Renal cortical epithelial cell (primary cell): ENCODE results near the gene PTTG1. TPM values are rescaled to one million over a fixed set of nuclear protein-coding genes. Genes with fewer than 3 reads are reported as not detected.

Experiments used
- DNase-seq: peaks from one replicate; pipeline ENCODE4 v3.0.0-alpha.2; 2011; ENCODE audit warnings: low read depth
- total RNA-seq: library from RNA; depleted of rRNA; stranded (reverse); fragments of >200 nt; gene quantifications from 2 replicates; pipeline ENCODE4 v1.2.3, GENCODE V29; 2014

Gene PTTG1
- total RNA-seq, 1 donor from 2014 or later: 19.9 TPM

DNA sequence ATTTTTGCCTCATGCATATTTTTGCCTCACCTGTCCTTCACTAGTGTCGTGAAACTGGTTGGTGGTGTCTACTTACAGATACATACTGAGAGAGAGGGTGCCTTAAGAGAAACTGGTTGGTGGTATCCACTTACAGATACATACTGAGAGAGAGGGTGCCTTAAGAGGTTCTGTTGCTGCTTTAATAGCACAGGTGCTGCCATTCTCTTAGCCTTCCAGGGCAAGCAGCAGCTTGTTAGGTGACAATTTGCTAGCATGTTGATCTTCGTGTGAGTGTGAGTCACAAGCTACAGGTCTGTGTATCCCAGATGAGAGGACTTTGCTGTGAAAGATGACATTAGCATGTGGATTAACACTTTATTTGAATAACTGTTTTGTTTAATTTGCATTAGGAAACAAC lies 1.4 kb downstream of the PTTG1 start:
- peak; percentile 48 for DNase-seq

DNA sequence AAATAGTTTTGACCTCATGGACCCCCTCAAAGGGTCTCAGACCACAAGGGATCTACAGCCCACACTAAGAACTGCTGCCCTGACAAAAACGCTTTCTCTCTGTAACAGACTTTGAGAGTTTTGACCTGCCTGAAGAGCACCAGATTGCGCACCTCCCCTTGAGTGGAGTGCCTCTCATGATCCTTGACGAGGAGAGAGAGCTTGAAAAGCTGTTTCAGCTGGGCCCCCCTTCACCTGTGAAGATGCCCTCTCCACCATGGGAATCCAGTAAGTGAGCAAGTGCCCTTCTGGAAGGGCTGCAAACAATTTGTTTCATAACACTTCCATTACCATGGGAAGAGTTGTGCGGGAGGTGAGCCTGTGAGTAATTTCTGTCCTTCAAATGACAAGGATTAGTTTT lies 6.0 kb downstream of the PTTG1 start:
- no peak for DNase-seq

DNA sequence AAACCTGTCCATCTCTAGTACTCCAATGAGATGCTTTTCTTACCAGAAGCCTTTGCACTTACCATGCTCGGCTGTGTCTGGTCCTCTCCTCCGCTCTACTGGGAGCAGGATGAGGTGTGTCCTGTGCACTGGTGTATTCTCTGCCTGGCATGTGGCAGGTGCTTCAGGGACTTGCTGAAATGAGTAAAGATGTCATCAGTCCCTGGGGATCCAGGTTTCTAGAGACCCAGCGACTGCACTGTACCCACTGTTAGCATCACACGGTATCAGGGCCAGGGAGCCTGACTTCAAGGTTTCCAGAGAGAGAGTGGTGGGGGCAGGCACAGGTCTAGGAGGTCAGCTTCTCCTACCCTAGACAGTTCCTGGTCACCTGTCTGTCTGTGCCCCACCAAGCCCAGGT lies 10.5 kb downstream of the PTTG1 start:
- DNase-seq: no peak

DNA sequence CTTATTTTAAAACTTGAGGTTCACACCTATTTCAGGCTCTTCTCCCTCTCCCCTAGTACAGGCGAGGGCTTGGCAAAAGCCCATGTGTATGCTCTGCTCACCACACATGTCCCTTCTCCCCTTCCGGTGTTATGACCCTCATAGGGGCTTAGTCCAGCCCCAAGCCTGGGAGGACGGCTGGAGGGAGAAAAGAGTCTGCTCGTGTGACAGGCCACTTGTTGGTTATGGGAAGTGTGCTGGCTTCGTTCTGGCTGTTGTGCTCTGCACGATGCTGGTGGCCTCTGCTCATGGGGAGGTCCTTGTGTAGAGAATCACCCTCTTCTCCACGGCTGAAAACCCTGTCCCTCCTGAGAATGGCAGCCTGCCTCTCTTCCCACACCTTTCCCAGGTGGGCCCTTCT lies 11.1 kb downstream of the PTTG1 start:
- no peak for DNase-seq

DNA sequence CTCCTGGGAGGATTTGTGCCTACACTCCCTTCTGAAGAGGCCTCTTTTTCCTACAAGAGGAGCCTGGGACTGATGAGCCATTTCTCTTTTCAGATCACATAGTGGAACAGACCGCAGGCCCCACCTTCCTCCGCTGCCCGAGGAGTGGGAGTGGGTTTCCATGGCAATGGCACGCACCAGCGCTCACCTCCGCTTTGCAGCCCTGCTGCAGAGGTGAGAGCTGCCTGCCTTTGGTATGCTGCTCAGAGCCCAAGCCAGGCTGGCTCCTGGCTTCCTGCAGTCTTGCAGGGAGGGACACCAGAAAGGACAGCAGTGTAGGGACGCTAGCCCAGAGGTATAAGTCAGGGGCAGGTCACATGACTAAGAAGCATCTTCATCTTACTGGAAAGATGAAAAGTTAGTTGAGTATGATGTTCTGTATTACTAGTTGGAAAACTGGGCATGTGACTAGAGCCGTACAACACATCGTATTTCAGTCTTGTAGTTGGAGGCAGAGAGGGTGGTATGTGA lies 12.4 kb downstream of the PTTG1 start:
- DNase-seq: peak; percentile 96

DNA sequence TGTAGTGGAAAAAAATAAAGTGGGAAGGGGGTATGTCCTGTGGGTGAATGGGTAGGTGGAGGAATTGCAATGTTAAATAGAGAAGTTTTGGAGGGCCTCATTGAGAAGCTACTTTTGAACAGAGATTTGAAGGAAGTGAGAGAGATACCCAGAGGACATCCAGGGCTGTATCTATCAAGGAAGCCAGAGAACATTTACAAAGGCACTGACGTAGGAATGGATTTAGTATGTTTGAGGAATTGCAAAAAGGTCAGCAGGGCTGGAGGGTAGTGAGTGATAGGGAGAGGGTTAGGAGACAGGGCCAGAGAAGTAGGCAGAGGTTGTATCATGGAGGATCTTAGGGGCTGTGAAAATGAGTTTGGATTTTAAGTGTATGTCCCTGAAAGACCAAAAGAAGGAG lies 13.9 kb downstream of the PTTG1 start:
- DNase-seq: no peak

DNA sequence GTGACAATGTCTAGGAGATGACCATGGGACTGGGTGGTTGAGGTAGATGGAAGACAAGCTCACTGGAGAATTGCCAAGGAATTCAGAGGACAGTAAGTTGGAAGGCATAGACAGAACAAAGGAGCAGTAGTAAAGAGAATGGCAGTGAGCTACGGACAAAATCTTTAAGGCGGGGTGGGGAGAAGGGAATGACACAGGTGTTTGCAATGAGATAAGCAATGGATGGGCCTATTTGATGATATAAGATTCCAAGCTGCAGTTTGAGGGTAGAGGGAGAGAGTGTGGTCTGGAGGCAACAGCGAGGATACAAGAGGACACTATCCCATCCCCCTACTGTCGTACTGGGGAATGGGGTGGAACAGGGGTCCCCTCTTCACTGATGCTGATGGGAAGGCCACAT lies 14.4 kb downstream of the PTTG1 start:
- DNase-seq: no peak

DNA sequence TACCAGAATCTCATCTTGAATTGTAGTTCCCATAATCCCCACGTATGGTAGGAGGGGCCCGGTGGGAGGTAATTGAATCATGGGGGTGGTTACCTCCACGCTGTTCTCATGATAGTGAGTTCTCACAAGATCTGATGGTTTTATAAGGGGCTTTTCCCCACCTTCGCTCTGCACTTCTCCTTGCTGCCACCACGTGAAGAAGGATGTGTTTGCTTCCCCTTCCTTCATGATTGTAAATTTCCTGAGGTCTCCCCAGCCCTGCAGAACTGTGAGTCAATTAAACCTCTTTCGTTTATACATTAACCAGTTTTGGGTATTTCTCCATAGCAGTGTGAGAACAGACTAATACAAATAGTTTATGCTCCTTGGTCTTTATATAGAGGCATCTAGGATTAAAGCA lies 15.0 kb downstream of the PTTG1 start:
- peak; percentile 84 for DNase-seq

DNA sequence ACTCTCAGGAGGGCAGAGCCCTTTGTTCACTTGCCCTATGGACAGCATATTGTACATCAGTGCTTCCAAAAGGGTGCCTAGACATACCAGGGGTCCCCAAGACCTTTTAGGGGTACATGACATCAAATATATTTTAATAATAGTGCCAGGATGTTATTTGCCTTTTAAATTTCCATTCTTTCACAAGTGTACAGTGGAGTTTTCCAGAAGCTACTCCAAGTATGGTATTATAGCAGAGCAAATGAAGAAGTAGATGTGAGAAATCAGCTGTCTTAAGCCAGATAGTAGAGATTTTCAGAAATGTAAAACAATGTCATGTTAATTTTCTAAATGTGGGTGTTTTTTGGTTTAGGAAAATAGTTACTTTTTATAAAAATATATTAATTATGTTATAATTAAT lies 15.6 kb downstream of the PTTG1 start:
- DNase-seq: no peak

DNA sequence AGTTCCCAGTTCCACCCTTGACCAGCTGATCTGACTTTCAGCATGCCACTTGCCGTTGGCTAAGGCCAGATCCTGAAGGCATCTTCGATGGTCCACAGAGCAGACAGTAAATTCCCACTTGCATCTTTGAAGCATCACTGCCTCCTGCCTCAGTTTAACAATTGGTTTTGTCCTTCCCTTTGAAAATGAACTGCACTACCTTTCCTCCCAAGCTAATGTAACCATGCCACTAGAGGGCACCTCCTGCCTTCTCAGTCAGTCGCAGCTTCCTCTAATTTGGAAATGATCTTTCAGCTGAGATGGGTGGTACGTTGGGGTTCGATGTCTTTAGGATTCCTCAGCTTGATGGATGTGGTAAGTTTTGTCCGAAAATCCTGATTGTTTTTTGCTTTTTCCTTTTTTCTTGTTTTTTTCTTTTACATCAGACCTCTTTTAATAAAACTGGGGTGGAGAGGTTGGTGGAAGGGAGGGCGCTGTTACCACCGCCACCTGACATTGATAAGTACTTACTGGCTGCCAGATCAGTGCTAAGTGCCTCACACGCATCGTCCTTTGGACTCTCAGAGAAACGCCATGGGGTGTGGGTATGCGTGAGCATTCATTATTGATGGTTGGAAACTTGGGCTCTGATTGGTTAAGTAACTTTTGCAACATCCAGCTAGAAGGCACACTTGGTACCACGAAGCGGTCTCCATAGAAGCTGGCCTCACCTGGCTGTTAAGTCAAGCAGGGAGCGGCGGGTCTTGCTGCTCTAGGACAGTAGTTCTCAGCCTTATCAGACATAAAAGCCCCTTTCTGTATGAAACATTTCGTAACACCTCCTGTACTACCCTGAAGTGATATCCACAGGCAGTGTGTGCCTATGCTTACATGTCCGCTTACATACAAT lies 16.9 kb downstream of the PTTG1 start:
- peak; percentile 63 for DNase-seq

DNA sequence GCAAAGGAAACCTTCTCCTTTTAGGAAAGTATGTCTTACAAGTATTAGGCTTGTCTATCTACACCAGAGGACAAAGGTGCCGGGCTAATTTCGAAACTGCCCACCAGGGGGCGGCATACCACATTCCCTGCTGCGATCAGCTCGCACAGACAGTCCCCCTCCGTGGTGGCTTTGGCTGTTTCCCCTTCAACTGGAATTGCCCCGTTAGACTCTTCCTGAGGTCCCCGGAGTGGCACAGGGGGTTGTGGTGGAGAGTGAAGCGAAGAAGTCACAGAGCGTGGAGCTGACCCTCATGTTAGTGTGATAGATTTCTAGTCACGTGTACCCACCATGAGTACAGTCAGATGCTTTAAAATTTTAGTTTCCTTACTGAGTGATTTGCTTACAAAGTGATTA lies 17.5 kb downstream of the PTTG1 start:
- DNase-seq: peak; percentile 66

DNA sequence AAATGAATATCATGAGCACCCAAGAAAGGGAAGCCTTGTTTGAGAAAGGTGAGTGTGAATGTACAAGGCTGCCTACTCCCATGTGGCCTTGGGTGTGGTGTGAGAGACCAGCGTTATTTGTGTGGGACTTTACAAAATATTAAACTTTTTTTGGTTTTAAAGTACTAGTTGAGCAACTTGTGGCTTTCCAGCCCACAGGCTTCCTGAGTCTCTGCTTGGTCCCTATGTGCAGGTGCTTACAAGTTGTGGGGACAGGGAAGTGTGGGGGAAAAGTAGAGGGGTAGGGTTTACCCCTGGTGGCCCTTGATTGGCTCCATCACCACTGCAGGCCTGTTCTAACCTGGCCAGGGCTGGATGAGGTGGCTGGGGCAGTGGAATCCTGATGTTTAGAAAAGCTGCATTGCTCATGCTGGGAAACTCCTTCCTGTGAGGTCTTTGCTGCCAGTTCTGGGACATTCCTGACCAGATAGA lies 19.7 kb downstream of the PTTG1 start:
- peak; percentile 28 for DNase-seq

DNA sequence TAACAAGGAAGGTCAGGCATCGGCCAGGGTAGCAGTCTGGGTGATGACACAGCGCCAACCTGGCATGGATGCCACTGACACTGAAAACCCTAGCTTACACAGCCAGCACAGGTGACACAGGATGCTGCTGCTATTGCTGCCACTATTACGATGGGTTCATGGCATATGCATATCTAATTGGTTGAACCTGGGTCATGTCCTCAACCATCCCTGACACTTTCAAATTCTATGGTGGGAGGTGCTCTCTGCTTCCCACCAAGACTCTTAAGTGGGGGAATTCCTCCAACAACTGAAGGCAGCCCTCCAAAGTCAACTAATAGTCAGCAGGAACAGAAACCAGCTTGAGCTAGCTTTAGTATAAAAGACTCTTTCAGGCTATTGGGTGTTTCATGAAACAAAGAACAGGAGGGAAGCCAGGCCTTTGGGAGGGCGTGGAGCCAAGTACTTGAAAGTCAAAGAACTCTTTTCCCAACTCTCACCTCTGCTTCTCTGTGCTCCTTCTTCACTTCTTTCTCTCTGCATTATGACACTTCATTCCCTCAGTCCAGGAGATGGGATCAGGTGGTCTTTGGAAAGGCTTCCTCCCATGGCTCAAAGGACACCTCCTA lies 21.3 kb downstream of the PTTG1 start:
- DNase-seq: peak; percentile 36

DNA sequence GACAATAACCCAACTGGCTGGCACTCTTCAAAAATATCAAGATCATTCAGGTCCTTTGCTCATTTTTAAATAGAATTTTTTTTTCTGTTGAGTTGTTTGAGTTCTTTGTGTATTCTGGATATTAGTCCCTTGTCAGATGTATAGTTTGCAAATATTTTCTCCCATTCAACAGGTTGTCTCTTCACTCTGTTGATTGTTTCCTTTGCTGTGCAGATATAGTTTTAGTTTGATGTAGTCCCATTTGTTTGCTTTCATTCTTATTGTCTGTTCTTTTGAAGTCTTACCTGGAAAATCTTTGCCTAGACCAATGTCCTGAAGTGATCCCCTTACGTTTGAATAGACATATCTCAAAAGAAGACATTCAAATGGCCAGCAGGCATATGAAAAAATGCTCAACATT lies 22.8 kb downstream of the PTTG1 start:
- DNase-seq: no peak

DNA sequence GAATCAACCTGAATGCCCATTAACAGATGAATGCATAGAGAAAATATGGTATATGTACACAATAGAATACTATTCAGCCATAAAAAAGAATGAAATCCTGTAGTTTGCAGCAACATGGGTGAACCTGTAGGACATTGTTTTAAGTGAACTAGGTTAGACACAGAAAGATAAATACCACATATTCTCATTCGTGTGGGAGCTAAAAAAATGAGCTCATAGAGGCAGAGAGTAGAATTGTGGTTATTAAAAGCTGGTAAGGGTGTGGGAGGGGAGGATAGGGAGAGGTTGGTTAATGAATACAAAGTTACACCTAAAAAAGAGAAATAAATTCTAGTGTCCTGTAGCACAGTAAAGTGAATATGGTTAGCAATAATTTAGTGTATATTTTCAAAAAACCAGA lies 23.5 kb downstream of the PTTG1 start:
- DNase-seq: no peak

DNA sequence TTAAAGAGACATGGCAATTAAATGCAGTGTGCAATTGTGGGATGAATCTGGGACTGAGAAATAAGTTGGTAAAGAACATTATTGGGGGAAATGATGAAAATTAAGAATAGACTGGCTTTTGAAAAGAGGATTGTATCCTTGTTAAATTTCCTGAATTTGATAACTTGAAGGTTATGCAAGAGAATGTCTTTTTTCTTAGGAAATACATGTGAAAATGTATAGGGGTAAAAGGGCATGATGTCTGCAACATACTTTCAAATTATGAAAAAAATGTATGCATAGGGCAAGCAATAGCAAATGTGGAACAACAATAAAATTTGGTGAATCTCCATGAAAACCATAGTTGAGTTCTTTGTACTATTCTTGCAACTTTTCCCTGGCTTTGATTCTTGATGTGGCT lies 24.1 kb downstream of the PTTG1 start:
- no peak for DNase-seq

DNA sequence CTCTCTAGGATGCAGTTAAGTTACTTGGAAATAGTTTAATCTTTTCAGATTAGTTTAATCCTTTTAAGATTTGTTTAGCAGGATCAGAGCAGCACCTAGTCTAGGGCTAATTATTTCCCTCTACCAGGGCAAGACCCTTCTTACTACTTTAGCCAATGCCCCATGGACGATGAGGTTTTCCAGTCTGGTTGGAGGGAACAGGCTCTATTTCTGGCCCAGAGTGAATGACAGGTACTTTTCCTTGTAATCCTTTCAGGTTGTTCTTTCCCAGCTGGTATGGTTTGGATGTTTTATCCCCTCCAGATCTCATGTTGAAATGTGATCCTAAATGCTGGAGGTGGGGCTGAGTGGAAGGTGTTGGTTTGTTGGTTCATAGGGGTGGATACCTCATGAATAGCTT lies 27.2 kb downstream of the PTTG1 start:
- no peak for DNase-seq

DNA sequence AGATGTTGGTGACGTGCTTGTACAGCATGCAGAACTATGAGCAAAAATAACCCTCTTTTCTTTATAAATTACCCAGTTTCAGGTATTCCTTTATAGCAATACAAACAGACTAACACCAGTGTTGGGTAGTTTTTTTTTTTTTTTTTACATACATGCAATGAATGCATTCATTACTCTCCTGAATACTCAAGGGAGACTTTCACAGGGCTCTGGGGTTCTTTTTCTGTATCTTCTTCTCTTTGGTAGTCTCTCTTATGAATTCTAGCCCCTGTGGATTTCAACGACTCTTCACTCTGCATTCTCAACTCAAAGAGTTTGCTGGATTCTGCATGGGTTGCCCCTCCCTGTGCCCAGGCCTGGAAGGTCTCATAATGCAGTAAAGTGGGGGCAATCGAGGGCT lies 27.8 kb downstream of the PTTG1 start:
- no peak for DNase-seq

DNA sequence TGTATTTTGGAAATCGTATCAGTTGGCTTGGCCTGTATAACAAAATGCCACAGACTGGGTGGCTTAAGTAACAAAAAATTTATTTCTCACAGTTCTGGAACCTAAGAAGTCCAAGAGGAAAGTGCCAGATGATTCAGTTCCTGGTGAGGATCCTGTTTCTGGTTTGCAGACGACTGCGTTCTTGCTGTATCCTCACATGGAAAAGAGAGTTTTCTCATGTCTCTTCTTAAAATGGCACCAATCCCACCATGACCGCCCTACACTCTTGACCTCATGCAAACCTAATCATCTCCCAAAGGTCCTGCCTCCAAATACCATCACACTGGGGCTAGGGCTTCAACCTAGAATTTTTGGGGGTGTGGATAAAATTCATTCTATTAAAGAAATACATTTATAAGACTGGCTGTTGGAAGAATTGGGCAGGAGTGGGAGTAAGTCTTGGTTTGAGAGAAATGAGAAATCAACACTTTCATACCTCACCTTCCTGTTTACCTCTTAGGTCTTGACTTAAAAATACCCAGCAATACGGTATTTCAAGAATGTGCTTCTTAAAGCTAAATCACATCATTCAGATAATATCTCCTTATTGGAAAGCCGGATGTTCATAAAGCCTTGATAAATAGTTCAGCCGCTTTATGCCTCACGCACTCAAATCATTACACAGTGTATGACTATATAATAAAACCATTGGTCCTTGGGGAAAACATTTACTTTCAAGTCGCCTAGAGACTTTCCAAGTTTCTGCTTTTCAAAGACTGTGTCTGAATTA lies 28.7 kb downstream of the PTTG1 start:
- no peak for DNase-seq

DNA sequence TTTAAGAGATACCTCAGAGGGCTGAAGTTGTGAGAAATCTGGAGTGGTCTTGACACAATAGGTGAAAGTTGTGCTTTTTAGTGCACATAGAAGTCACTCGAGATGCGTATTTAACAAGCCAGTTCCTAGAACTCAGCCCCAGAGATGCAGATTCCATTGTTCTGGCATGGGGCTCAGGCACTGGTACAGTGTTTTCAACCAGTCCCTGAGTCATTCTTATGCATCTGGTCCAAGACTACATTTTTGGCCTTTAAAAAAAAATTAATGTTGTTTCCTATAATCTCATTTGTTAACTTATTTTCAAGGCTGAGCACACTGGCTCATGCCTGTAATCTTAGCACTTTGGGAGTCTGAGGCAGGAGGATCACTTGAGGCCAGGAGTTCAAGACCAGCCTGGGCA lies 29.6 kb downstream of the PTTG1 start:
- no peak for DNase-seq

DNA sequence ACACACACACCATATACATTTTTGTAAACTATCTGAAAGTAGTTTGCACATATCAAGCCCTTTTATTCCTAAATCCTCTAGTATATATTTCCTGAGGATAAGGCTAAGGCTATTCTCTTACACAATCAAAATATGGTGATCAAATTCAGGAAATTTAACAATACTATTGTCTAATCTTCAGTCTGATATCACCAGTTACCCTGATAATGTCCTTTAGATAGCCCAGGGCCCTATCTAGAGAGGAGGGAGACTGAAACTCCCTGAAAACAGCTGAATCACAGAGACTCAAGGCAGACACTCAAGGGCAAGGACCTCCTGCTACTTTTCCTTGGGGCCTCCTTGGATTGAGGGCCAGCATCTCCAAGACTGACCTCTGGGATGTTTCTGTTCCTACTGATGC lies 30.4 kb downstream of the PTTG1 start:
- no peak for DNase-seq

DNA sequence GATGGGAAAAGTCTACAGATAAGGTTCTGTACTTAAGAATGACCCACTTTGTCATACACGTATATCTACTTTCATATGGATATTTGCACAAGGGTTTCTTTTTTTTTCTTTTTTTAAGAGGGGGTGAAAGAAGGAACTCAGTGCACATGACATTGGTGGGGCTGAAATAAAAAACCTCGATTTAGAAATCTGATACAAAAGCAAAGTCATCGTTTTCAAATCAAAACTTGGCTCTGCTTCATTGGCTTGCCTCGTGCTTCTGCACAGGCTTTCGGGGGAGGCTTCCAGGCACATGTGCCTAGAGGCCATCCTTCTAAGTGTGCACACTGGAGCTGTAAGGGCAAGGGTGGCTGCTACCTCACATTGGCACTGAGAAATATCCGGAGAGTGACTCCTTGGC lies 31.1 kb downstream of the PTTG1 start:
- DNase-seq: no peak

DNA sequence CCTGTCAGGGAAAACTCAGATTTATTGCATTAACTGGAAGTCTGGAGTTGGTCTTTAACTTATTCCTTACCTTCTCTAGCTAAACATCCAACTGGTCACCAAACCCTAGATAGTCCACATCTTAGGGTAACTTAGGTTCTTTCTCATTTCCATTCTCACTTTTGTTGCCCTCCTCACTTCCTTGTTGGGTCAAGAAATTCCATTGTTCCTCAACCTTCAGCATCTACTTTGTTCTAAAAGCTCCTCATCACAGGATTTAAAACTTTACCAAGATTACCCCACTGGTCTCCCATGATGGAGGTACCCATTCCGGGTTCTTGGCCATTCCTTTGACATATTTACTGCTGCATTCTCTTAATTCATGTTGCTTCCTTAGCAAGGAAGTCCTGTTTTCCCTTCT lies 32.1 kb downstream of the PTTG1 start:
- DNase-seq: no peak
